Measurements from ENCODE around the gene ELL2.

- no peak for TF ChIP-seq EZH2 (IDR thresholded peaks at IDR 0.05; ENCODE audit: low read length, missing control alignments)
- TF ChIP-seq, protein P1, sequence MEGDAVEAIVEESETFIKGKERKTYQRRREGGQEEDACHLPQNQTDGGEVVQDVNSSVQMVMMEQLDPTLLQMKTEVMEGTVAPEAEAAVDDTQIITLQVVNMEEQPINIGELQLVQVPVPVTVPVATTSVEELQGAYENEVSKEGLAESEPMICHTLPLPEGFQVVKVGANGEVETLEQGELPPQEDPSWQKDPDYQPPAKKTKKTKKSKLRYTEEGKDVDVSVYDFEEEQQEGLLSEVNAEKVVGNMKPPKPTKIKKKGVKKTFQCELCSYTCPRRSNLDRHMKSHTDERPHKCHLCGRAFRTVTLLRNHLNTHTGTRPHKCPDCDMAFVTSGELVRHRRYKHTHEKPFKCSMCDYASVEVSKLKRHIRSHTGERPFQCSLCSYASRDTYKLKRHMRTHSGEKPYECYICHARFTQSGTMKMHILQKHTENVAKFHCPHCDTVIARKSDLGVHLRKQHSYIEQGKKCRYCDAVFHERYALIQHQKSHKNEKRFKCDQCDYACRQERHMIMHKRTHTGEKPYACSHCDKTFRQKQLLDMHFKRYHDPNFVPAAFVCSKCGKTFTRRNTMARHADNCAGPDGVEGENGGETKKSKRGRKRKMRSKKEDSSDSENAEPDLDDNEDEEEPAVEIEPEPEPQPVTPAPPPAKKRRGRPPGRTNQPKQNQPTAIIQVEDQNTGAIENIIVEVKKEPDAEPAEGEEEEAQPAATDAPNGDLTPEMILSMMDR (conservative IDR thresholded peaks at IDR 0.05 in 1 of 2, IDR thresholded peaks at IDR 0.05 in 1 of 2; ENCODE audit: low read depth in 1 of 2, low read length in 2 of 2), result no peak
These were observed 773 bp upstream of the ELL2 start for GRCh38 chr5:95962475-95962773.

Measured in fibroblast of lung (primary cell).